ENCODE results near the gene IMMP2L. TPM values are rescaled to one million over a fixed set of nuclear protein-coding genes. Genes with fewer than 3 reads are reported as not detected.

The IMMP2L gene
- polyA plus RNA-seq, 2 of the 4 experiments (the other 2 are of a cell fraction), result 16.1 to 23.8 TPM

DNA sequence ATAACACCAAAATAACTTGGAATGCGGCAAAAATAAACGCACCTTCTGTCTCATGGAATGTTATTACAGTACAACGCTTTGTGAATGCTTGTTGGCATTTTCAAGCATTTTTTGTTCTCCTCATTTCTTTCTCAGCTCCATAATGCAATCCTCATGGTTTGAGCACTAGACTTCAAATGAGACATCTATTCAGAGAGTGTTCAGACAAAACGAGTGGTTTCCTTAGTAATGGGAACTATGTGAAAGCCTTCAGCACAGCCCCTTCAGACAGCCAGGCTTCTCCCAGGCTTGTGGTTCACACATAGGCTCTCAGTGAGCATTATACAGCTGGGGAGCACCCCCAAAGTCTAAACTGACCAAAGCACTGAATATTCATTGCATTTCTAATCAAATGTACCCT is 479.9 kb downstream of the IMMP2L start (continued):
- TF ChIP-seq HDAC2 (IDR thresholded peaks at IDR 0.05) (no peak), HOXA7 (CRISPR knock-in tag; IDR thresholded peaks at IDR 0.05) (no peak), NPAS2 (CRISPR knock-in tag; IDR thresholded peaks at IDR 0.05; ENCODE audit: borderline replicate concordance) (no peak), PHF8 (IDR thresholded peaks at IDR 0.05; ENCODE audit: borderline replicate concordance, low read depth) (no peak), MAZ (IDR thresholded peaks at IDR 0.05; ENCODE audit: borderline replicate concordance, low read depth, low read length) (no peak), EHMT2 (IDR thresholded peaks at IDR 0.05; ENCODE audit: low read depth) (no peak), HES2 (IDR thresholded peaks at IDR 0.05) (no peak), JUN (IDR thresholded peaks at IDR 0.05) (no peak), RAD21 (conservative IDR thresholded peaks at IDR 0.05 in 1 of 2, IDR thresholded peaks at IDR 0.05 in 1 of 2) (no peak), TFCP2L1 (CRISPR knock-in tag; IDR thresholded peaks at IDR 0.05) (no peak), PBX3 (IDR thresholded peaks at IDR 0.05) (no peak)
- TF ChIP-seq, protein P1, sequence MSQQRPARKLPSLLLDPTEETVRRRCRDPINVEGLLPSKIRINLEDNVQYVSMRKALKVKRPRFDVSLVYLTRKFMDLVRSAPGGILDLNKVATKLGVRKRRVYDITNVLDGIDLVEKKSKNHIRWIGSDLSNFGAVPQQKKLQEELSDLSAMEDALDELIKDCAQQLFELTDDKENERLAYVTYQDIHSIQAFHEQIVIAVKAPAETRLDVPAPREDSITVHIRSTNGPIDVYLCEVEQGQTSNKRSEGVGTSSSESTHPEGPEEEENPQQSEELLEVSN (IDR thresholded peaks at IDR 0.05; ENCODE audit: borderline replicate concordance, low read depth), result no peak

DNA sequence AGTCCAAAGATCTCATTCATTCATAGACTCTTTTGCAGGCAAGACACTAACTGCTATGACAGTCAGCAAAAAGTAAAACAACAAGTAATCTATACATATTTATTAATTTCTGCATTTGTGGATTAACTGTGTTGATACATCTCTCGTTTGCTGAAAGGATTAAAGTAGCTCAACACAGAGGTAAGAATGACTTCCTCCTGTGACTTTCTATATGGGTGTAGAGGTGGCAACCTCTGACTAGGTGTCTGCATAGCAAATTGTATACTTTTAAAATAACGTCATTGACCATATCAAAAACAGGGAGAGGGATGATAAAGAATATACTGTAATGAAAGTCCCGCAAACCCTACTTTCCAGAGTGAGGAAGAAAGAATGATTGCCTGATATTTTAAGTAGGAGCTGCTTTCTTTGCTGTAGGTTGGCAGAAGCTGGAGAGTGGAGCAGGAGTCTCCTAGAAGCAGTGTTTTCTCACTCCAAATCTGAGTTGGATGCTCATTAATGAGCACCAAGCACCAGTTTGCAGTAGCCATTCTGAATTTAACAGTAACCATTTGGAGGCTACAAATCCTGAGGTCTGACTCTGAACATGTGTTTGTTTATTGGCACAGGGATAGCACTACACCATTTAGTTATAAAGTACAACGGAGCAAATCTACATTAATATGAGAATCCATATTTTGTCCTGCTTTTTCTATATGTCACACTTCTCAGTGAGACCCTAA is 480.6 kb downstream of the IMMP2L start:
- no peak overlapping the region for H3K27ac ChIP-seq
- no peaks in the 10 kb centered on the region for H3K4me1 ChIP-seq
- ATAC-seq (no peak), DNase-seq (ENCODE audit: low read depth in 1 of 2, low spot score in 1 of 2) (no peak), FAIRE-seq (no peak)
- no peaks in the 10 kb centered on the region for H3K9me3 ChIP-seq
- POLR2A ChIA-PET, result no interaction called here
- TF ChIP-seq FOSB (CRISPR knock-in tag; IDR thresholded peaks at IDR 0.05) (no peak), CBX2 (IDR thresholded peaks at IDR 0.05; ENCODE audit: borderline replicate concordance, low read depth) (no peak), ATOH8 (CRISPR knock-in tag; IDR thresholded peaks at IDR 0.05; ENCODE audit: low read depth) (no peak), TP53 (CRISPR knock-in tag; IDR thresholded peaks at IDR 0.05) (no peak), SREBF2 (IDR thresholded peaks at IDR 0.05) (no peak), ZC3H11A (IDR thresholded peaks at IDR 0.05) (no peak), EHF (CRISPR knock-in tag; IDR thresholded peaks at IDR 0.05) (no peak), RAD21 (conservative IDR thresholded peaks at IDR 0.05 in 1 of 2, IDR thresholded peaks at IDR 0.05 in 1 of 2) (no peak), MAFK (IDR thresholded peaks at IDR 0.05; ENCODE audit: partially characterized antibody) (no peak), CHD2 (IDR thresholded peaks at IDR 0.05; ENCODE audit: low read length, partially characterized antibody) (no peak), RARB (CRISPR knock-in tag; IDR thresholded peaks at IDR 0.05) (no peak), HDAC2 (IDR thresholded peaks at IDR 0.05) (no peak), KDM5A (IDR thresholded peaks at IDR 0.05) (no peak), RNF2 (IDR thresholded peaks at IDR 0.05; ENCODE audit: borderline replicate concordance, low read depth) (no peak), ZNF302 (CRISPR knock-in tag; IDR thresholded peaks at IDR 0.05) (no peak), NFE2L2 (conservative IDR thresholded peaks at IDR 0.05; ENCODE audit: low read length) (no peak), ESRRA (IDR thresholded peaks at IDR 0.05; ENCODE audit: borderline replicate concordance, low read length) (no peak)
- TF ChIP-seq, protein P2, sequence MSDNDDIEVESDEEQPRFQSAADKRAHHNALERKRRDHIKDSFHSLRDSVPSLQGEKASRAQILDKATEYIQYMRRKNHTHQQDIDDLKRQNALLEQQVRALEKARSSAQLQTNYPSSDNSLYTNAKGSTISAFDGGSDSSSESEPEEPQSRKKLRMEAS (IDR thresholded peaks at IDR 0.05), result no peak
- TF ChIP-seq, protein P3, sequence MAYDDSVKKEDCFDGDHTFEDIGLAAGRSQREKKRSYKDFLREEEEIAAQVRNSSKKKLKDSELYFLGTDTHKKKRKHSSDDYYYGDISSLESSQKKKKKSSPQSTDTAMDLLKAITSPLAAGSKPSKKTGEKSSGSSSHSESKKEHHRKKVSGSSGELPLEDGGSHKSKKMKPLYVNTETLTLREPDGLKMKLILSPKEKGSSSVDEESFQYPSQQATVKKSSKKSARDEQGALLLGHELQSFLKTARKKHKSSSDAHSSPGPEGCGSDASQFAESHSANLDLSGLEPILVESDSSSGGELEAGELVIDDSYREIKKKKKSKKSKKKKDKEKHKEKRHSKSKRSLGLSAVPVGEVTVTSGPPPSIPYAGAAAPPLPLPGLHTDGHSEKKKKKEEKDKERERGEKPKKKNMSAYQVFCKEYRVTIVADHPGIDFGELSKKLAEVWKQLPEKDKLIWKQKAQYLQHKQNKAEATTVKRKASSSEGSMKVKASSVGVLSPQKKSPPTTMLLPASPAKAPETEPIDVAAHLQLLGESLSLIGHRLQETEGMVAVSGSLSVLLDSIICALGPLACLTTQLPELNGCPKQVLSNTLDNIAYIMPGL (CRISPR knock-in tag; IDR thresholded peaks at IDR 0.05; ENCODE audit: borderline replicate concordance), result no peak
- CTCF ChIA-PET, result no interaction called here
- no peak overlapping the region for H3K4me2 ChIP-seq
- 87% methylated on average over 4 of the region's 4 CpGs for WGBS (ENCODE audit: missing lambda C conversion rate)
- H3K4me3 ChIP-seq, result no peak overlapping the region

Data from A549 (cell line).